Ishikawa (cell line): ENCODE data around the gene HLA-DQA1.

Experiments used
- CEBPB ChIP-seq: IDR thresholded peaks from 2 replicates; pipeline ENCODE4 v1.6.1; 2012
- CREB1 ChIP-seq: IDR thresholded peaks from 2 replicates; pipeline ENCODE4 v1.6.1; 2012; ENCODE audit warnings: low read depth
- EGR1 ChIP-seq: IDR thresholded peaks from 2 replicates; pipeline ENCODE4 v1.6.1; 2012
- EP300 ChIP-seq: IDR thresholded peaks from 2 replicates; pipeline ENCODE4 v1.6.1; 2012; ENCODE audit warnings: borderline replicate concordance
- FOXM1 ChIP-seq: IDR thresholded peaks from 2 replicates; pipeline ENCODE4 v1.6.1; 2012; ENCODE audit warnings: low read depth, borderline replicate concordance
- NFIC ChIP-seq: IDR thresholded peaks from 2 replicates; pipeline ENCODE4 v1.6.1; 2012
- RAD21 ChIP-seq: IDR thresholded peaks from 2 replicates; pipeline ENCODE4 v1.6.1; 2012; ENCODE audit warnings: low read depth
- TAF1 ChIP-seq: IDR thresholded peaks from 2 replicates; pipeline ENCODE4 v1.6.1; 2012; ENCODE audit warnings: low read depth, mild to moderate bottlenecking
- TCF12 ChIP-seq: IDR thresholded peaks from 2 replicates; pipeline ENCODE4 v1.6.1; 2012; ENCODE audit warnings: low read depth
- YY1 ChIP-seq: IDR thresholded peaks from 2 replicates; pipeline ENCODE4 v1.6.1; 2012; ENCODE audit warnings: low read depth
- ZBTB7A ChIP-seq: IDR thresholded peaks from 2 replicates; pipeline ENCODE4 v1.6.1; 2012; ENCODE audit warnings: low read depth
- TF ChIP-seq, protein P1 (sequence below): IDR thresholded peaks from 2 replicates; pipeline ENCODE4 v1.6.1; 2012
- TF ChIP-seq, protein P2 (sequence below): IDR thresholded peaks from 2 replicates; pipeline ENCODE4 v1.6.1; 2012; ENCODE audit warnings: low read depth, mild to moderate bottlenecking
- TF ChIP-seq, protein P3 (sequence below): IDR thresholded peaks from 2 replicates; pipeline ENCODE4 v1.6.1; 2012

DNA sequence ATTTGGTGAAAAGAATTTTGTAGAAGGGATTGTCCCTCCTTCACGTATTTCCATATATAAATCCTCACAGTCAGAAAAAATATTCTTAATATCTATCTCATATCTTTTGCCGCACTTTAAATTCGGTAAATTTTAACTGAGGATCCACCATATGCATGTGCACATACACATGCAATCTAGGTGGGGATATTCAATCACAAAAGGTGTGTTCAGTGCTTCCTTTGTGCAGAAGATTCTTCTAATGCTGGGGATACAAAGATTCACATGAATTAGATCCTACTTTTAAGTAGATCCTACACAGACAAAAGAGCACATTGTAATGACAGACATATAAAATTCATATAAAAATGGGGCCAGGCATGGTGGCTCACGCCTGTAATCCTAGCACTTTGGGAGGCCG is 34.0 kb upstream of the HLA-DQA1 start:
- TF ChIP-seq, protein P1, sequence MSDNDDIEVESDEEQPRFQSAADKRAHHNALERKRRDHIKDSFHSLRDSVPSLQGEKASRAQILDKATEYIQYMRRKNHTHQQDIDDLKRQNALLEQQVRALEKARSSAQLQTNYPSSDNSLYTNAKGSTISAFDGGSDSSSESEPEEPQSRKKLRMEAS: no peak
- TF ChIP-seq EGR1 (no peak), RAD21 (no peak), ZBTB7A (no peak), FOXM1 (no peak), EP300 (no peak), CEBPB (no peak), CREB1 (no peak), NFIC (no peak), TCF12 (no peak), TAF1 (no peak), YY1 (no peak)
- TF ChIP-seq, protein P2, sequence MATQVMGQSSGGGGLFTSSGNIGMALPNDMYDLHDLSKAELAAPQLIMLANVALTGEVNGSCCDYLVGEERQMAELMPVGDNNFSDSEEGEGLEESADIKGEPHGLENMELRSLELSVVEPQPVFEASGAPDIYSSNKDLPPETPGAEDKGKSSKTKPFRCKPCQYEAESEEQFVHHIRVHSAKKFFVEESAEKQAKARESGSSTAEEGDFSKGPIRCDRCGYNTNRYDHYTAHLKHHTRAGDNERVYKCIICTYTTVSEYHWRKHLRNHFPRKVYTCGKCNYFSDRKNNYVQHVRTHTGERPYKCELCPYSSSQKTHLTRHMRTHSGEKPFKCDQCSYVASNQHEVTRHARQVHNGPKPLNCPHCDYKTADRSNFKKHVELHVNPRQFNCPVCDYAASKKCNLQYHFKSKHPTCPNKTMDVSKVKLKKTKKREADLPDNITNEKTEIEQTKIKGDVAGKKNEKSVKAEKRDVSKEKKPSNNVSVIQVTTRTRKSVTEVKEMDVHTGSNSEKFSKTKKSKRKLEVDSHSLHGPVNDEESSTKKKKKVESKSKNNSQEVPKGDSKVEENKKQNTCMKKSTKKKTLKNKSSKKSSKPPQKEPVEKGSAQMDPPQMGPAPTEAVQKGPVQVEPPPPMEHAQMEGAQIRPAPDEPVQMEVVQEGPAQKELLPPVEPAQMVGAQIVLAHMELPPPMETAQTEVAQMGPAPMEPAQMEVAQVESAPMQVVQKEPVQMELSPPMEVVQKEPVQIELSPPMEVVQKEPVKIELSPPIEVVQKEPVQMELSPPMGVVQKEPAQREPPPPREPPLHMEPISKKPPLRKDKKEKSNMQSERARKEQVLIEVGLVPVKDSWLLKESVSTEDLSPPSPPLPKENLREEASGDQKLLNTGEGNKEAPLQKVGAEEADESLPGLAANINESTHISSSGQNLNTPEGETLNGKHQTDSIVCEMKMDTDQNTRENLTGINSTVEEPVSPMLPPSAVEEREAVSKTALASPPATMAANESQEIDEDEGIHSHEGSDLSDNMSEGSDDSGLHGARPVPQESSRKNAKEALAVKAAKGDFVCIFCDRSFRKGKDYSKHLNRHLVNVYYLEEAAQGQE: no peak
- TF ChIP-seq, protein P3, sequence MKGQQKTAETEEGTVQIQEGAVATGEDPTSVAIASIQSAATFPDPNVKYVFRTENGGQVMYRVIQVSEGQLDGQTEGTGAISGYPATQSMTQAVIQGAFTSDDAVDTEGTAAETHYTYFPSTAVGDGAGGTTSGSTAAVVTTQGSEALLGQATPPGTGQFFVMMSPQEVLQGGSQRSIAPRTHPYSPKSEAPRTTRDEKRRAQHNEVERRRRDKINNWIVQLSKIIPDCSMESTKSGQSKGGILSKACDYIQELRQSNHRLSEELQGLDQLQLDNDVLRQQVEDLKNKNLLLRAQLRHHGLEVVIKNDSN: no peak
